Smooth muscle cell of the brain vasculature (primary cell): ENCODE results near the gene NRXN3.

Experiments
- DNase-seq: peaks from one replicate; pipeline ENCODE4 v3.0.0-alpha.2; 2012; ENCODE audit warnings: low read depth, low spot score

NRXN3 gene

DNA sequence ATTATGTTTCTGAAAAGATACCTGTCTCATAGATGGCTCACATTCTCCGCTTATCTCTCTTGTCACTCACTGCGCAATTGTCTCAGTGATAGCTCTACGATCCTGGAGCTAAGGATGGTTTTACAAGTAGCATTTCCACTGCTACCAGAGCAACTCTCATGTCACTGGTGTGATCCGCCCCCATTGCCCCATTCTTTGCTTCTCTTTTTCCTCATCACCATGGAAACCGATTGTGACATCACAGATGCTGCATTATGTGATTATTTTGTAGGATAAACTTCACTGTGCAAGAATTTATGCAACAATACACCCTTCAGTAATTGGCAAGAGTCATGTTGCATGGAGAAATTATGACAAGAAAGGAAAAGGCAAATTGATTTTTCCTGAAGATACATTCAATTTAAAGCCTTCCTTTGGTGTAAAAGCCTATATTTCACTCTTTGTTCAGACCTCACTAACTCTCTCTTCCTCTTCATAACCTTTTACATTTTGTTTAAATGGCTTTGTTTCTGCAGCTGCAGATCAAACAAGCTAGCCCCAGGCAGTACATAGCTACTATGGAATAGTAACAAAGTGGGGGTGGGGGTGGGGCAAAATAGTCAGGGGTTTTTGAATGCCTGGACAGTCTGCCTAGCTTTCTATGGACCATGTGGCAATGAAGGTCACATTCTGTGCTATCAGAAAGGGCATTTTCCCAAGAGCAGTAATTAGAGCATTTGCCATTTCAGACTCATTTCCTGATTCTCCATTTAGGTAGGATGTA lies 539.8 kb downstream of the NRXN3 start:
- no peak for DNase-seq

DNA sequence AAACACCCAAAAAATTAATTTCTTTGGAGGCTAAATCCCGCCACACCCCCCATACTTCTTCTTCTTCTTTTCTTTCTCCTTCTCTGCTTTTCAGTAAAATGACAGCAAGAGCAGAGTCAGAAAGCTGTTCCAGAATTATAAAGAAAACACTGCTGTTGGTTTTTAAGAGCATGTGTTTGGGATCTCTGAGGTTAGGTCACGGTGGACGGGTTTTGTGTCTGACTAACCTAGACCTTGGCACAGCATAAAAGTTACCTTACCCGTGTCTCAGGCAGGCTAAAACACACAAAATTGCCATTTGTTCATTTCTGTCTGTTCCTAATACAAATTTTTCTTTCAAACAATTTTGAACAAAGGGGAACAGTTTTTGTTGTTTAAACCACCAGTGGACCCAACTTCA lies 540.8 kb downstream of the NRXN3 start:
- no peak for DNase-seq

DNA sequence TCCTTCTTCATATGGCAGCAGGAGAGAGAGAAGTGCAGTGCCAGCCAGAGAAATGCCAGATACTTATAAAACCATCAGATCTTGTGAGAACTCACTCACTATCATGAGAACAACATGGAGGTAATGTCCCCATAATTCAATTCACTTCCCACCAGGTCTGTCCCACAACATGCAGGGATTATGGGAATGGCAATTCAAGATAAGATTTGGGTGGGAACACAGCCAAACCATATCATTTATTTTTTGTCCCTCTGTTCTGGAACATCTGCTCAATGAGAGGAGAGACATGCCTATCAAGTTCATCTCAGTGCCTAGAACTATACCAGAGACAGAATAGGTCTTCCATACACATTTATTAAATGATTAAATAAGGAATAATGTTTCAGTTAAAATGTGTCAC lies 543.5 kb downstream of the NRXN3 start:
- no peak for DNase-seq

DNA sequence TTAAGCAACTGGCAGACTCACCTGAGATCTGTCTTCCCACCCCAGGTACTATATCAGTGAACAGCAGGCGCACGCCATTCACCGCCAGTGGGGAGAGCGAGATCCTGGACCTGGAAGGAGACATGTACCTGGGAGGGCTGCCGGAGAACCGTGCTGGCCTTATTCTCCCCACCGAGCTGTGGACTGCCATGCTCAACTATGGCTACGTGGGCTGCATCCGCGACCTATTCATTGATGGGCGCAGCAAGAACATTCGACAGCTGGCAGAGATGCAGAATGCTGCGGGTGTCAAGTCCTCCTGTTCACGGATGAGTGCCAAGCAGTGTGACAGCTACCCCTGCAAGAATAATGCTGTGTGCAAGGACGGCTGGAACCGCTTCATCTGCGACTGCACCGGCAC lies 544.5 kb downstream of the NRXN3 start:
- no peak for DNase-seq

DNA sequence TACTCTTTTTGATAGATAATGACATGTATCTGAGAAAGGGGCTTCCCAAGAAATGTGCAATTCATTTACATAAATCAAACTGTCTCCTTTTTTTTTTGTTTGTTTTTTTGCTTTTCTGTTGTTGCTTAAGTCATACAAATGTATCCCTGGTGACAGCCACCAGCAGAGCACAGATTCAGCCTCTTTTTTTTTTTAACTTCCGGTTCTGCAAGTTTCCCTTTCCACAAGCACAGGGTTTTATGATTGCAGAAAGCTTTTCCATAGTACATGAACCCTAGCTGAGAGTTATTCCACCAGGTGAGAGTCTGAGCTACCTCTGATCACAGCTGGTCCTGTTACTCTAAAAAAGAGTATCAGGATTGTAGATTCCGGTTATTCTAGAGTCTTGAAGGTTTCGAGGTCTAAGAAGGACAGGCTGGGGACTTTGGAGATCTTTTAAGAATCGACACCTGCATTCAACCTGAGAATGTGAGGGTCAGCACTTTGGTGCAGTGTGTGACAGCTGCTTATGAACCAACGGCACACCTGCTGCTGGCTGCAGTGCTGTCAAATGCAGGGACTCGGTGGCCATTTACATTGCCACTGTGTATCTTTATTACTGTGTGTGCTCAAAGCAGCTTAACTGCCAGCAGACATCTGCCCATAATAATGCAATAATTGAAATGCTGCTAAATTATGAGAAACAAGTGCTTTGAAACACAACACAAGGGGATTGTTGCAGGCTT lies 551.7 kb downstream of the NRXN3 start:
- DNase-seq = no peak

DNA sequence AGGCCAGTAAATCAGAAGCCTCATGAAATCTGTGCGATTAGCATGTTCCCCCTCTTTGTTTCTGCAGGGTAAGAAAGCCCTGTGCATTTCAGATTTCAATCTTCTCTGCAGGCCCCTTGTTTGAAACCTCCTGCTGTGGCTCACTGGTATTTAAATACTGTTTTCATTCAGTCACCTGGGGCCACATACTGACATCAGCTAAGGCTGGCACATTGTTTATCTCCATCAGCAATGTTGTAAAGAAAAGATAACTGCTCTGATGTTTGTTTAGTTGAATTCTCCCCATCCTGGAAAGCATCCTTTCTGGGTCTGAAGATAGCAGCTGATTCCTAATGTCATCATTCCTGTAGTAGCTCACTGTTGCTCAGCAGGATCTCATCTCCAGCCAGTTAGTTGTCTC lies 554.9 kb downstream of the NRXN3 start:
- DNase-seq = no peak

DNA sequence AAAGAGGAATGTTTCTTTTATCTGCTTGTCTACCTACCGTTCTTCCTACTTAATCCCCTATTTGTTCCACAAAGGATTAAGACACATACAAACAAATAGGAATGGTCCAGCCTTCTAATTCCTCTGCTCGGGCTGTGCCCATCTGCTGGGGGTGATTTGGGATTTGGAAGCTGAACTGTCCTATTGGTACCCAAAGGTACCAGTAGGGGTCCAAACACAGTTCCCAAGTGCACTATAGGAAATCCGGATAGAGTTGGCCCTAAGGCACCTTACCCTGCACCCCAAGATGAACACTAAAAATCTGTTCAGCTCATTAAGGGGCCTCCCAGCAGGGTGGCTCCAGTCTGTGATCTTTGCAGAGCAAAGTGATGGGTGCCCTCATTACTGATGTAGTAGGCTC lies 566.9 kb downstream of the NRXN3 start:
- no peak for DNase-seq

DNA sequence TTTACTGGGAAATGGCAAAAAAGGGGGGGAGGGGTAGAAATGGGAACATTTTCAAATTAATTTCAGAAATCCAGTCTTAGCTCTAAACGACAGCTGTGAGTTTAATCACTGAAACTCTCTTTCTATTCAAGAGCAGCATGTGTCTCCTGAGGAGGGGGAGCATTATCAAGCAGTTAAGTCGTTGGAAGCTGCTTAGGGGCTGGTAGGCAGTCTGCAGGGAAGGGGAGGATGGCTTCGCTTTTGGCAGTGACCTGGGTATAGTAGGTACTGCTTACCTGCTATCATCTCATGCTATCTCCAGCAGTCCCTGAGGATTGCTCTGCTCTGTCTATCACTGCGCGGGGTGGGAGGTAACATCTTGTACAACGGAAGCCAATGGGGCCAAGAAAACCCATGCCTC lies 567.4 kb downstream of the NRXN3 start:
- DNase-seq = no peak

DNA sequence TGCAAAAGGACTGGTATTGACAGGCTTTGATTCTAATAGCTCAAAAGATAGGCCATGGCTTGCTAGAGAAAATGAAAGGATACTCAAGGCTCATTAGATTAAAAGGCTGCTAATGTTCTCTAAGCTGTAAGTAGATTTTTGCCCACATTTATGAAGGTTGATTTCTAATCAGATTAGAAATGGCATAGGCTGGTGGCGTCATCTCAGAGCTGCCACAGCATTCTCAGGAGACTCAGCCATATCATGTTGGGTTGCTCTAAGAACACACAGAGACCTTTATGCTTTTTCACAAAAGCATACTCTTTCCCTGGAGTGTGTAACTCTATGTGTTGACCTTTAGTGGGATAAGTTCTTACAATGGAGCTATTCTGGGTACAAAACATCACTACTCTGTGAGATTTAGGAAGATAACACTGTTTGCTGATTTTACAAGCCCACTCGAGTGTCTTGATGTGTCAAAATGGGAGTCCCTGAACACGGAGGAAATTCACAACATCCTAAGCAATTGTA lies 576.0 kb downstream of the NRXN3 start:
- no peak for DNase-seq

DNA sequence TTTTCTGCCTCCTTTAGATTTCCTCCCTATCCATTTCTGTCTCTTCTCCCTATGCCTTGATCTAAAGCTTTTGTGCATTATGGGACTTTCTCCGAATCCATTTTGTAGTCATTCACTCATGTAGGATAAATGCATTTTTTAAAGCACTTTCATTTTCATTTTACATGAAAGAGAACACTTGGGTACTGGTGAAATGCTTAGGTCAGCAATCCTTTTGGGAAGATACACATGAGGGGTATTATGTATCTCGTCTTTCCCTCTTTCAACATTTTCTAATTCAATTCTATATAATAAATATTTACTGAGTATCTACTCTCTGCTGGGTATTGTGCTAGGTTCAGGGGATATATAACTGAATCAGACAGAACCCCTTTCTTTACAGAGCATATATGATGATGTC lies 577.6 kb downstream of the NRXN3 start:
- DNase-seq = no peak

DNA sequence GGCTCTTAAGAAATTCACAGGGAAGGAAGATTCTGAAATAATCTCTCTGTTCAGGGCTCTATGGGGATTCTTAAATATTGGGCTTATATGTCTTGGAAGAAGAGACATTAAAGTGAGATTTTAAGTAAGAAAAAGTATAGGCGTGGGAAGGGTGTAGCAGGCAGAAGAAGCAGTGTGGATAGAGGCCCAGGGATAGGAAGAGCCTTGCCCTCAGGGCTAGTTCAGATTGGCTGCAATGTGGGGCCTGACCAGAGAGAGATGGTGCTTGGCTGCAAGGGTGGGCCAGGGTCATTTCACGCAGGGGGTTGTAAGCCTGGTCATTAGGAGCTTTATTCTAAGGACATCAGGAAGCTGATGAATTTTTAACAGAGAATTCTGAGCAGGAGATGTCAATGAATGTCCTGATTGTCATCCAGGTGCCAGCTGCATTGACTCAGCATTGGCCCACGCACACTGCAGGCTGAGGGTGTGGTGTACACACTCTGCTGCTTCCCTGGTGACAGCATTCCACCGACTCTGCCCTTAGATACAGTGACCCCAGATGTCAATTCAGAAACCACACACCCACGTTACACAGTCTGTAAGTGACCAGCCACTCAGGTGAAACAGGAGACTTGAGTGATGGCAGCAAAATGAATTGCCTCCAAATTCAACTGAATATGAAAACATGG lies 582.5 kb downstream of the NRXN3 start:
- no peak for DNase-seq

DNA sequence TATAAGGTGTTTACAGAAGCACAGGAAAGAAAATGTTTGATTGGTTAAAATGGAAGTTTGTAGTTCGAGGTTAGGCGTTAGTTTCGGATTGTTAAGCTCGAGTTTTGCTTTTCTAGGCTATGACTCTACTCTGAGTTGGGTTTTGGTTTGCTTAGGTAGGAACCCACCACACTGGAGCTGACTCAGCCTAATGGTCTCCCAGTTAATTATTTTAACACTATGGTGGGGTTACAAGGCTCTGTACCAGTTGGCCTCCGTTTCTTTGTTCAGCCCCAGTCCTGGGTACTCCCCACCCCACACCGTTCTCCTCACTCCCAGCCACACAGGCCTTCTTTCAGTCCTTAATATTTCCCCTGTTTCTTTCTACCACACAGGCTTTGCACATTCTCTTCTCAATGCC lies 583.9 kb downstream of the NRXN3 start:
- DNase-seq = no peak

DNA sequence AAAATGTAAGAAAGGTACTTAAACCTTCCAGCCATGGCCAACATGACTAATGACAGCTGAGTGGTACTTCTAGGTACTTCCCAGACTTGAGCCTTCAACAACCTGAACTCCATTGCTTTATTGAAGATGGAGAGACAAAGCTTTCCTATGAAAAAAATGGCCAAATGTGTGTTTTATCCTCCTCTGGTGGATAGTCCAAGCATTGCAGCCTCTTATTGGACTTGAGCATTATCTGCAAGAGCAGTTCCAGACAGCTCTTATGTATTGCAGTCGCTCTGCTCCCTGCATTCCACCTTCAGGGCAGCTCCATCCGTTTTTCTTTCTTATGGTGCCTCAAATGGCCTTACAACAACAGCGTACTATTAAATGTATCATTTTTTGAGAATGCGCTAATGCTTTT lies 588.2 kb downstream of the NRXN3 start:
- DNase-seq = no peak

DNA sequence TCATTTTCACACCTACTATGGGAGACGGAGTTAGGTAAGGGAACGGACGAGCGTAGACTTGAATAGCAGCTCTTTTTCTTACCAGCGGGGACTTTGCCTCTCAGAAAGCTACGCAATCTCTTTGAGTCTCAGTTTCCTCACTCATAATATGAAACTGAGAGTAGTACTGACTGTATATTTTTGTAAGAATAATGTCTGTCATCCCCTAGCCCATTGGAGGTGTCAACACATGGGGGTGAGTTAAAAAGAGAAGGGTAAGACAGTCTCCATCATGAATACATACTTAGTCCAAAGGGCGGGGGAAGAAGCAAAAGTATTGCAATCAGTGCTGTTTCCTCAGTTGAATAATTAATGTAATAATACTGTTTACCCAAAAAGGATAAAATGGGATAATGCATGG lies 592.2 kb downstream of the NRXN3 start:
- no peak for DNase-seq

DNA sequence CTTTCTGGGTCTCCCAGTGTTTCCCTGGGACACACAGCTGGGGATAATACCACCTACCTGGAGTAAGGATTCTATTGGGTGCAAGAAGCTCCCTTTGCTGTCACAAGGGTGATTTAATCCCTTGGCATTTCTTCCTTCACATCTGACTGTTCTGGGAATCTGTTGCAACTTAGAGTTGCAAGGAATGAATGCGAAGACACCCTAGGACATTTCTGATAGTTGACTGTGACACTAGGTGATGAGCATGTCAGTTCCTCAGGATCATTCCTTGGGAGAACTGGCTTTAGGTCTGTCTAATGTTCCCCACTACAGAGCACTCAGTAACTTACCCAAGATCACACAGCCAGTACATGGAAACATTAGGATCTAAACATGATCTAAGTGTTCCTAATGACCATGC lies 593.6 kb downstream of the NRXN3 start:
- DNase-seq = no peak

DNA sequence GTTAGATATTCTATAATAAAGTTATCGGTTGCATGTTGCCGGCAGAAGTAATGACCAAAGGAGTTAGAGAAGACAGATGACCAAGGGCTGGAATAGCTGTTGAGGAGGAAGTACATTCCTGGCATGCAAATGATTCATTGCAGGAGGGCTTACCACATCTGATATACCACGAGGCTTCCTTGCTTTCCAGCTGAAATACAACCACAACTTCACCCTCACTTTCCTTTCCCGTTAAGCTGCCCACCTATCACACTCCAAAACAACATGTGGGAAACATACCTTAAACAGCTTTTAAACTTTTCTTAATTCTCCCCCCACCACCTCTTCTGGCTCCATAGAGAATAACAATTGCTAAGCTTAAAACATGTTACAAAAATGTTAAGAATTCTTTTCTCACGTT lies 594.1 kb downstream of the NRXN3 start:
- DNase-seq = no peak

DNA sequence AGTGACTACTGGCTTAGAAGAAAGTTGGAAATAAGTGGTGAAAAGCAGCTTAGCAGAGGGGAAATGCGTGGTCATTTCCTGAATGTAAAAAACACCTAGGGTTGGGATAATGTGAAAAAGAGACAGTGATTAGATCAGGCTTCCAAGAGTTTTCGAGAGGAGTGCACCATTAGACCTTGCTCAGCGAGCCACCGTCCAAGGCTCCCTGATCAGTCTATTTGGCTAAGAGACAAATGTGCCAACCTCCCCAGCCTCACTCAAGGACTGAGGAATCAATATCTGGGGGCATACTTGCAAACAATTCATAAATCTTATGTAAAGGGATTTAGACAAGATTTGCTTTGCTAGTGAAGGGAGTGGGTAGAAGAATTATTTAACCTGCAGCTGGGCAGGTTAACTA lies 594.5 kb downstream of the NRXN3 start:
- no peak for DNase-seq

DNA sequence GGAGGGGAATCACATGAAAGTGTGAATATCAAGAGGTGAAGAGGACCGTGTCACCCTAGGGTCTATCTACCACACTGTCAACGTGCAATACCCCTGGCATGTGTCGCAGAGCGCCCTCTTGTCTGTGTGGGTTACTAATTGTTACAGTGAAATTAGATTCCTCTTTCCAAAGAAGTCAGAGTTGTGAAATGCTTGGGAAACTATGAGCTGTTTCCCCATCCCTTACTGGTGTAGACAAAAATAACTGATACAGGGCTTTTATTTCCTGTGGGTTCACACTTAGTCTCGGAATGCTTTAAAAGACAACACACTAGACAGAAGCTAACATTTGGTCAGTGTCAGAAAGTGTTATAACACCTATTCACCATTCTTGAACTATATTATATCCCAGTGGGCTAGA lies 597.3 kb downstream of the NRXN3 start:
- no peak for DNase-seq

DNA sequence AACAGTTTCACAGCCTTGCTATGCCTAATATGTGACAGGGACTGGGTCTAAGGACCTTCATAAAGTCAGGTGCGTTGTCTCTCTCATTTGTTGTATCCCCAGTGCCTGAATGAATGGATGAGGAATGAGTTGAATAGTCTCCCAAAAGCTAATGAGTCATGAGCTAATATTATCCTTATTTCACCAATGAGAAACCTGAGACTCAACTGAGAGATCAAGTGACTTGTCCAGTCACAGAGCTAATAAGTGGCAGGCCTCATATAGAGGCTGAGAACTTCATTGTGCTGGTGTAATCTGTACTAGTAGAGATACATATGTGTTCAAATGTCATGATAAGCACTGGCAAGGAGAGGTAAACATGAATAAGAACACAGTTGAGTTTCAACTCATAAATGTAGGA lies 612.4 kb downstream of the NRXN3 start:
- no peak for DNase-seq

DNA sequence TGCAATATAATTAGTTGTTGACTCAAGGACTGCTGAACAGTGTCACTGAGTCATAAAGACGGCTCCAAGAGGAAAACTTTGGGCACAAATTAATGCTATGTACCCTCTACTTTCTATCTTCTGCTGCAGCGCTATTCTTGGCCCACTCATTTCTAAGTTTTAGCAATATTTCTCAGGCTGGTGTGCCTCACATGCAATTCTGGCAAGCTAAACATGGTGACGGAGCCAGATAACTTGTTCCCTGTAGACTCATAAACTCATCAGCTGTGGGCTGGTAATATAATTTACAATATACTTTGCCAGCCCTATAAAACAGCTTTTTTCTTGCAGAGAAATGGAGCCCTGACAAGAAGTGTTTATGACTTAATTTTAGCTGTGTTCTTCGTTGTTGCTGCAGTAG lies 615.1 kb downstream of the NRXN3 start:
- DNase-seq = no peak

DNA sequence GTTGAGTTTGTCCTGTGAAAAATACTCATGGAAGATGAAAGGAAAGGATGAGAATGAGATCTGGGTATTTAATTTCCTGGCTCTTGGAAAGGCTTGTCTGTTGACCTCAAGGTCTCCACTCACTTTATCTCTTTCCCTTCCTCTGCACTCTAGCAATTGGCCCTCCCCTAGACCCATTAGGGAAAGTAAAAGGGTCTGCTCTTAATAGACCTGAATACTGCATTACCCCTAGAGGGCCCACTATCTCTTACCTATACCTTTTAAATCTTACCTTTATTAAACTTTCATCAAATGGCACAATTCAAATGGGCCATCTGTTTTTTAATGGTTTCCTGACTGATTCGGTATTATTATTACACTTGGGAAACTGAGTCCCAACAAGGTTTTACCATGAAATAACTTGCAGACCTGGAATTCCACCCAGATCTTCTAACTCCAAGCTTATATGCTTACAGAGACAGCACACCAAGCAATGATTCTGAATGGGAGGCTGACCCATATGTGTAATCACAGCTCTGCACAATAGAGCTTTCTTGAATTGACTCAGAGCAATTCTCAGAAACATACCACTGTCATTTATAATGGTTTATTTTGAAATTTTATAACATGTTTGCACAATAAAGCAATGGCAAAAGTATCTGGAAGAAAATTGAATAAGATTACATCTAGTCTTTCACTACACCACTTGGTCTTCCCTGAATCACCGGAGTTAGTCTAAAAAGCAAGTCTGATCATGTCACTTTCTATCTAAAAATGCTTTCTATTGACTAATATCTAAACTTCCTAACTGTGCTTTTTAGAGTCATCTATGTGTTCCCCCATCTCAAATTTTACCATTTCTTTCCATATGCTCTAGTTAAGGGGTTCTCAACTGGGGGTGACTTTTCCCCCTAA lies 618.5 kb downstream of the NRXN3 start:
- no peak for DNase-seq

DNA sequence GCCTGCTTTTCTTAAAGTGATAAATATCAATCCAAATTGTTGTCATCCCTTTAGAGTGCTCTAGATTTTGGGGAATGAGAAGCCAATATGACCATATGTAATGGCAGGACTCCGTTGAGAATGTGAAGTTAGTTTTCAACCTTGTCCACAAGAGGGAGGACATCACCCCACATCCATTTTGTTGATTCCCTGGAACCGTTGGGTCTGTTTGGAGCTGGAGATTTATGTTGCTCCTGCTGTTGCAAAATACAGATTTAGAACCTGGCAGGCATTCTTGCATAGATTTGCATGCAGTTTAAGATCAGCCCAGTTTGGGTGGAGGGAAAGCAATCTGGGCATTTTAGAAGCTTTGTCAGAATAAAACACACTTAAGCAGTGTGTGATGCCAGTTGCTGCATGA lies 620.1 kb downstream of the NRXN3 start:
- no peak for DNase-seq
